MM.1S (cell line): ENCODE data around the gene ISG15.

Experiments used
- EZH2phosphoT487 ChIP-seq: fragments of 300-600 bp; sonication (generic); IDR thresholded peaks from 2 replicates; pipeline ENCODE4 v1.6.1; 2018; ENCODE audit warnings: antibody characterized with exemption, low read length
- TF ChIP-seq, protein P1 (sequence below): fragments of 300-600 bp; sonication (generic); IDR thresholded peaks from 2 replicates; pipeline ENCODE4 v1.5.1; 2016; ENCODE audit warnings: antibody characterized with exemption, low read length, mixed read lengths

- TF ChIP-seq, protein P1, sequence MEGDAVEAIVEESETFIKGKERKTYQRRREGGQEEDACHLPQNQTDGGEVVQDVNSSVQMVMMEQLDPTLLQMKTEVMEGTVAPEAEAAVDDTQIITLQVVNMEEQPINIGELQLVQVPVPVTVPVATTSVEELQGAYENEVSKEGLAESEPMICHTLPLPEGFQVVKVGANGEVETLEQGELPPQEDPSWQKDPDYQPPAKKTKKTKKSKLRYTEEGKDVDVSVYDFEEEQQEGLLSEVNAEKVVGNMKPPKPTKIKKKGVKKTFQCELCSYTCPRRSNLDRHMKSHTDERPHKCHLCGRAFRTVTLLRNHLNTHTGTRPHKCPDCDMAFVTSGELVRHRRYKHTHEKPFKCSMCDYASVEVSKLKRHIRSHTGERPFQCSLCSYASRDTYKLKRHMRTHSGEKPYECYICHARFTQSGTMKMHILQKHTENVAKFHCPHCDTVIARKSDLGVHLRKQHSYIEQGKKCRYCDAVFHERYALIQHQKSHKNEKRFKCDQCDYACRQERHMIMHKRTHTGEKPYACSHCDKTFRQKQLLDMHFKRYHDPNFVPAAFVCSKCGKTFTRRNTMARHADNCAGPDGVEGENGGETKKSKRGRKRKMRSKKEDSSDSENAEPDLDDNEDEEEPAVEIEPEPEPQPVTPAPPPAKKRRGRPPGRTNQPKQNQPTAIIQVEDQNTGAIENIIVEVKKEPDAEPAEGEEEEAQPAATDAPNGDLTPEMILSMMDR: no peak
- TF ChIP-seq EZH2phosphoT487: no peak
Observed at GRCh38 chr1:1061682-1062345, 48.5 kb downstream of the ISG15 start.
